H9 (cell line): ENCODE measurements around the gene SCAF8. TPM values are rescaled to one million over a fixed set of nuclear protein-coding genes. Genes with fewer than 3 reads are reported as not detected.

Source experiments
- DNase-seq: peaks from one replicate; pipeline ENCODE4 v3.0.0-alpha.2; 2017
- H2AFZ ChIP-seq: one replicate; pipeline ENCODE4 v1.6.1; 2013; ENCODE audit warnings: mild to moderate bottlenecking, low read length, control low read depth, moderate library complexity
- H2AK5ac ChIP-seq: 2 replicates; pipeline ENCODE4 v1.6.1; 2013; ENCODE audit warnings: low read length, control low read depth, mixed read lengths; ENCODE audit not compliant: insufficient read length
- H2BK120ac ChIP-seq: one replicate; pipeline ENCODE4 v1.6.1; 2013; ENCODE audit warnings: low read depth, mild to moderate bottlenecking, low read length, control low read depth, inconsistent platforms; ENCODE audit not compliant: poor library complexity, severe bottlenecking
- H2BK12ac ChIP-seq: 2 replicates; pipeline ENCODE4 v1.6.1; 2013; ENCODE audit warnings: low read length, control low read depth, mixed read lengths, low read depth; ENCODE audit not compliant: insufficient read length
- H2BK15ac ChIP-seq: 2 replicates; pipeline ENCODE4 v1.6.1; 2013; ENCODE audit warnings: low read depth, low read length, control low read depth
- H2BK20ac ChIP-seq: one replicate; pipeline ENCODE4 v1.6.1; 2013; ENCODE audit warnings: low read depth, mild to moderate bottlenecking, low read length, control low read depth, inconsistent platforms; ENCODE audit not compliant: poor library complexity, severe bottlenecking
- H2BK5ac ChIP-seq: 2 replicates; pipeline ENCODE4 v1.6.1; 2013; ENCODE audit warnings: low read length, control low read depth, mixed read lengths; ENCODE audit not compliant: insufficient read length
- H3K14ac ChIP-seq: 2 replicates; pipeline ENCODE4 v1.6.1; 2013; ENCODE audit warnings: low read length, control low read depth; ENCODE audit not compliant: insufficient read depth
- H3K18ac ChIP-seq: 2 replicates; pipeline ENCODE4 v1.6.1; 2013; ENCODE audit warnings: low read depth, mild to moderate bottlenecking, mixed read lengths, low read length, control low read depth; ENCODE audit not compliant: insufficient read length
- H3K23ac ChIP-seq: 2 replicates; pipeline ENCODE4 v1.6.1; 2013; ENCODE audit warnings: low read length, control low read depth, mixed read lengths, low read depth; ENCODE audit not compliant: insufficient read length
- H3K23me2 ChIP-seq: 2 replicates; pipeline ENCODE4 v1.6.1; 2013; ENCODE audit warnings: low read depth, mild to moderate bottlenecking, mixed read lengths, low read length, control low read depth; ENCODE audit not compliant: insufficient read length, poor library complexity, severe bottlenecking
- H3K27ac ChIP-seq: 2 replicates; pipeline ENCODE4 v1.5.1; 2013; ENCODE audit warnings: low read length, control low read depth, mixed read lengths, low read depth; ENCODE audit not compliant: insufficient read length
- H3K27me3 ChIP-seq: 2 replicates; pipeline ENCODE4 v1.6.1; 2013; ENCODE audit warnings: low read length, control low read depth, inconsistent platforms; ENCODE audit not compliant: insufficient read depth
- H3K4ac ChIP-seq: 2 replicates; pipeline ENCODE4 v1.6.1; 2013; ENCODE audit warnings: low read depth, mild to moderate bottlenecking, control low read depth, inconsistent platforms, low read length, moderate library complexity
- H3K4me1 ChIP-seq: 2 replicates; pipeline ENCODE4 v1.6.1; 2013; ENCODE audit warnings: low read length, control low read depth, inconsistent platforms; ENCODE audit not compliant: insufficient read depth
- H3K4me2 ChIP-seq: 2 replicates; pipeline ENCODE4 v1.6.1; 2013; ENCODE audit warnings: low read length, control low read depth, mixed read lengths; ENCODE audit not compliant: insufficient read length, insufficient read depth
- H3K56ac ChIP-seq: 2 replicates; pipeline ENCODE4 v1.6.1; 2013; ENCODE audit warnings: low read depth, mild to moderate bottlenecking, mixed read lengths, low read length, control low read depth; ENCODE audit not compliant: insufficient read length
- H3K79me1 ChIP-seq: 2 replicates; pipeline ENCODE4 v1.6.1; 2013; ENCODE audit warnings: low read depth, mild to moderate bottlenecking, moderate library complexity, low read length, control low read depth, inconsistent platforms; ENCODE audit not compliant: insufficient read depth, poor library complexity, severe bottlenecking
- H3K79me2 ChIP-seq: 2 replicates; pipeline ENCODE4 v1.6.1; 2013; ENCODE audit warnings: low read length, control low read depth, inconsistent platforms; ENCODE audit not compliant: insufficient read depth
- H3K9ac ChIP-seq: 2 replicates; pipeline ENCODE4 v1.6.1; 2013; ENCODE audit warnings: low read length, control low read depth, mixed read lengths; ENCODE audit not compliant: insufficient read length; ENCODE audit errors: extremely low read depth
- H3K9me3 ChIP-seq: one replicate; pipeline ENCODE4 v1.6.1; 2013; ENCODE audit warnings: low read depth, low read length, inconsistent platforms; ENCODE audit not compliant: control insufficient read depth
- H3T11ph ChIP-seq: one replicate; pipeline ENCODE4 v1.6.1; 2013; ENCODE audit warnings: mild to moderate bottlenecking, low read length, control low read depth, inconsistent platforms
- H4K20me1 ChIP-seq: one replicate; pipeline ENCODE4 v1.6.1; 2013; ENCODE audit not compliant: control insufficient read depth, insufficient read length, insufficient read depth
- H4K5ac ChIP-seq: 2 replicates; pipeline ENCODE4 v1.6.1; 2013; ENCODE audit warnings: low read depth, mild to moderate bottlenecking, mixed read lengths, low read length, control low read depth; ENCODE audit not compliant: insufficient read length
- H4K8ac ChIP-seq: replicated peaks from 2 replicates; pipeline ENCODE4 v1.6.1; 2013; ENCODE audit warnings: low read length, control low read depth, mixed read lengths, low read depth; ENCODE audit not compliant: insufficient read length
- H4K91ac ChIP-seq: 2 replicates; pipeline ENCODE4 v1.6.1; 2013; ENCODE audit warnings: low read depth, mild to moderate bottlenecking, moderate library complexity, mixed read lengths, low read length, control low read depth; ENCODE audit not compliant: insufficient read length
- H3K27ac Mint-ChIP-seq, 3 experiments: 2 replicates in 2 of 3; 3 replicates in 1 of 3; pipeline ENCODE4 v1.8.0; 2020 to 2021; ENCODE audit warnings: mixed read lengths in 3 of 3, mild to moderate bottlenecking in 1 of 3, moderate library complexity in 1 of 3
- H3K27me3 Mint-ChIP-seq: 2 replicates; pipeline ENCODE4 v1.8.0; 2021; ENCODE audit warnings: low read depth, mild to moderate bottlenecking, moderate library complexity, mixed read lengths
- H3K36me3 Mint-ChIP-seq, 3 experiments: 2 replicates in 2 of 3; 3 replicates in 1 of 3; pipeline ENCODE4 v1.8.0; 2020 to 2021; ENCODE audit warnings: low read depth in 3 of 3, mixed read lengths in 3 of 3; ENCODE audit not compliant: insufficient read depth in 1 of 3
- H3K4me1 Mint-ChIP-seq, 2 experiments: 2 replicates each; pipeline ENCODE4 v1.8.0; 2020; ENCODE audit warnings: mixed read lengths in 2 of 2
- H3K4me3 Mint-ChIP-seq, 2 experiments: 2 replicates in 1 of 2; 3 replicates in 1 of 2; pipeline ENCODE4 v1.8.0; 2020 to 2021; ENCODE audit warnings: mild to moderate bottlenecking in 2 of 2, mixed read lengths in 2 of 2, moderate library complexity in 1 of 2
- H3K9me3 Mint-ChIP-seq, 2 experiments: 2 replicates in 1 of 2; 3 replicates in 1 of 2; pipeline ENCODE4 v1.8.0; 2020; ENCODE audit warnings: mild to moderate bottlenecking in 2 of 2, mixed read lengths in 2 of 2, moderate library complexity in 1 of 2
- CTCF ChIP-seq: fragments of 200-600 bp; sonication (generic); conservative IDR thresholded peaks from 3 replicates; pipeline ENCODE4 v1.8.0; 2021; ENCODE audit warnings: antibody characterized with exemption, mild to moderate bottlenecking
- WGBS: extraction: QIAGEN DNeasy Blood & Tissue Kit; methylation state at CpG from one replicate; pipeline ENCODE4 v1.1.7; 2013; ENCODE audit warnings: missing lambda C conversion rate, low lambda C conversion rate, mixed read lengths; ENCODE audit not compliant: insufficient read length; ENCODE audit errors: extremely low coverage; 5-methylcytosine and 5-hydroxymethylcytosine counted together
- total RNA-seq: library from RNA; stranded (reverse); gene quantifications from 2 replicates; pipeline ENCODE4 v1.2.1, GENCODE V29; 2021

The SCAF8 gene
- total RNA-seq, 1 experiment from 2014 or later, result 78.5 TPM

DNA sequence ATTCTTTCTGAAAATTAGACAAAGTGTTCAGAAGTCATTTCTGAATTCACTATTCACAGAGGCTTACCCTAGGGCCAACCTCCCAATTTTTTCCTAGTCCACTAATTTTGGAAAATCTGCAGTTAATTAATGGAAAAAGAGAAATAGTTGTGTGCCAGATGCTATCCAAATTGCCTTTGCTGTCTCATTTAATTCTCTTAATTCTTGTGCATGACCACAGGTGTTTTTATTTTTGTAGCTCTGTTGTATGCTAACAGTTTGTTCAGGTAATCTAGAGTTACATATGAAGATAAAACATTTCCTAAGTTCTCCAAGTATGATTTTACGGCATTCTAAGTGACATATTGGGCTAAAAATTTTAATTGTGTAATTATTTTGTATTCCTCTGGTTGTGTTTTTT, 96.8 kb downstream of the SCAF8 start:
- Histone ChIP-seq H3K18ac (no peak overlapping the region), H4K20me1 (no peaks in the 10 kb centered on the region), H3K23me2 (no peaks in the 10 kb centered on the region), H2BK20ac (no peak overlapping the region), H4K5ac (no peak overlapping the region), H3K4ac (no peak overlapping the region), H2AFZ (no peak overlapping the region), H3K79me2 (no peaks in the 10 kb centered on the region), H2AK5ac (no peak overlapping the region), H3K23ac (no peak overlapping the region), H2BK5ac (no peak overlapping the region), H3K9ac (no peak overlapping the region), H2BK120ac (no peak overlapping the region), H3K14ac (no peak overlapping the region), H4K91ac (no peak overlapping the region), H2BK15ac (no peak overlapping the region), H3K79me1 (no peaks in the 10 kb centered on the region), H4K8ac (no peak overlapping the region), H3K56ac (no peak overlapping the region), H3K9me3 (no peaks in the 10 kb centered on the region), H3K27me3 (no peaks in the 10 kb centered on the region), H3K4me1 (no peaks in the 10 kb centered on the region), H3K27ac (no peak overlapping the region), H3T11ph (no peak overlapping the region), H3K4me2 (no peak overlapping the region), H2BK12ac (no peak overlapping the region)
- no peak for DNase-seq
- Mint-ChIP-seq H3K36me3 (peaks cover 23 to 59% (median 57%) of the 10 kb centered on the region in 3 experiments; a peak in 6 of 7 replicates), H3K27ac (no peak overlapping the region), H3K4me1 (no peaks in the 10 kb centered on the region), H3K27me3 (no peaks in the 10 kb centered on the region), H3K4me3 (no peak overlapping the region), H3K9me3 (no peaks in the 10 kb centered on the region)
- TF ChIP-seq CTCF, result no peak
- no CpG with 5 or more reads among the region's 1 CpG for WGBS
